NCI-H2171 treated with DMSO at 0.1 percent for 48 hours (cell line): ENCODE results near the gene IQCH.

Experiments used
- DNase-seq: peaks from one replicate; lab custom pipeline; 2025; lab: John Stamatoyannopoulos, UW

The IQCH gene

GRCh38 chr15:67524235-67524634 is 269.6 kb downstream of the IQCH start:
- DNase-seq = no peak

GRCh38 chr15:67528513-67528912 is 273.9 kb downstream of the IQCH start:
- DNase-seq = no peak

GRCh38 chr15:67531379-67531914 is 276.9 kb downstream of the IQCH start:
- peak; percentile 59 for DNase-seq

GRCh38 chr15:67533873-67534272 is 279.3 kb downstream of the IQCH start:
- DNase-seq = no peak

GRCh38 chr15:67534360-67534759 is 279.8 kb downstream of the IQCH start:
- no peak for DNase-seq

- no peak for DNase-seq
Measured at GRCh38 chr15:67537771-67538170, 283.2 kb downstream of the IQCH start.

- peak; percentile 74 for DNase-seq
Measured at GRCh38 chr15:67542420-67543347, 288.1 kb downstream of the IQCH start, which contains the start of gene MAP2K5. Gene MAP2K5, plus strand, starts transcription at chr15:67542703. Its CDS starts 633 bp downstream, at chr15:67543336.

- DNase-seq = no peak
Measured at GRCh38 chr15:67543348-67543718, 288.7 kb downstream of the IQCH start.

GRCh38 chr15:67544475-67544874 is 289.9 kb downstream of the IQCH start:
- DNase-seq = no peak

GRCh38 chr15:67545864-67546263 is 291.3 kb downstream of the IQCH start:
- DNase-seq = no peak

GRCh38 chr15:67547064-67547463 is 292.5 kb downstream of the IQCH start:
- DNase-seq = no peak

- no peak for DNase-seq
Measured at GRCh38 chr15:67547836-67548235, 293.2 kb downstream of the IQCH start.

- no peak for DNase-seq
Measured at GRCh38 chr15:67548236-67548852, 293.8 kb downstream of the IQCH start.

- peak; percentile 56 for DNase-seq
Measured at GRCh38 chr15:67548862-67549651, 294.5 kb downstream of the IQCH start.

GRCh38 chr15:67549736-67550135 is 295.1 kb downstream of the IQCH start:
- no peak for DNase-seq

GRCh38 chr15:67550522-67550921 is 295.9 kb downstream of the IQCH start:
- no peak for DNase-seq

GRCh38 chr15:67551207-67551743 is 296.7 kb downstream of the IQCH start:
- DNase-seq = no peak
